Heart left ventricle (tissue), 16 donors: ENCODE data around the gene JHY. TPM values are rescaled to one million over a fixed set of nuclear protein-coding genes. Genes with fewer than 3 reads are reported as not detected.

Experiments used
- ATAC-seq, 4 donors: fragments of 200-7000 bp; cut with Tn5 transposase; one replicate each; pipeline ENCODE4 v1.9.1; 2020 to 2022; ENCODE audit warnings: moderate library complexity in 4 of 4, mild to moderate bottlenecking in 3 of 4, moderate number of reproducible peaks in 1 of 4
- DNase-seq, 5 donors: peaks; one replicate each; pipeline ENCODE4 v3.0.0-alpha.2; 2020
- H3K27ac ChIP-seq, 12 donors: fragments of 200-600 bp; sonication (generic) in 4 of 12; one replicate each; pipeline versions ENCODE4 v1.5.0 to v1.8.0; 2016 to 2022; ENCODE audit warnings: mild to moderate bottlenecking in 2 of 12
- H3K27me3 ChIP-seq, 9 donors: fragments of 200-600 bp; sonication (generic) in 2 of 9; one replicate each; pipeline versions ENCODE4 v1.5.1 to v1.8.0; 2016 to 2022; ENCODE audit warnings: mild to moderate bottlenecking in 3 of 9
- H3K36me3 ChIP-seq, 9 donors: fragments of 200-600 bp; sonication (generic) in 2 of 9; one replicate each; pipeline versions ENCODE4 v1.5.0 to v1.8.0; 2018 to 2022; ENCODE audit warnings: mild to moderate bottlenecking in 2 of 9
- H3K4me1 ChIP-seq, 12 donors: fragments of 200-600 bp; sonication (generic) in 4 of 12; one replicate each; pipeline versions ENCODE4 v1.5.0 to v1.8.0; 2016 to 2022; ENCODE audit warnings: mild to moderate bottlenecking in 3 of 12
- H3K4me3 ChIP-seq, 12 donors: fragments of 200-600 bp; sonication (generic) in 4 of 12; one replicate each; pipeline versions ENCODE4 v1.5.0 to v1.8.0; 2017 to 2022; ENCODE audit warnings: mild to moderate bottlenecking in 9 of 12, moderate library complexity in 4 of 12
- H3K9me3 ChIP-seq, 12 donors: fragments of 200-600 bp; sonication (generic) in 4 of 12; one replicate each; pipeline versions ENCODE4 v1.5.0 to v1.8.0; 2016 to 2022; ENCODE audit warnings: mild to moderate bottlenecking in 1 of 12
- POLR2A ChIP-seq, 2 donors: fragments of 450-650 bp; IDR thresholded peaks; one replicate each; pipeline ENCODE4 v1.6.1; 2017; ENCODE audit warnings: antibody characterized with exemption in 2 of 2, mild to moderate bottlenecking in 2 of 2, moderate library complexity in 2 of 2
- WGBS, 4 donors: extraction: QIAGEN DNeasy Blood & Tissue Kit in 2 of 4; methylation state at CpG; one replicate each; pipeline versions ENCODE4 v1.1.5 to v1.1.7; 2013 to 2018; 5-methylcytosine and 5-hydroxymethylcytosine counted together
- intact Hi-C, 10 donors: fragments of 100-400 bp; cut with DNase I; formaldehyde crosslinking; loops; one replicate each; pipeline versions ENCODE4 v1.11.1 to v1.14.2; 2022
- polyA plus RNA-seq, 2 donors: library from polyadenylated mRNA; stranded (reverse); fragments of 200-250 nt; gene quantifications; one replicate each; pipeline ENCODE4 v1.2.3, GENCODE V29; 2013
- total RNA-seq, 9 donors: library from RNA; depleted of rRNA in 2 of 9; stranded (reverse); fragments of >200 nt in 2 of 9; fragmentation: NEBNext Ultra II Directional in 3 of 9; extraction: Animal tissue kit (Norgen Biotek cat#: 25700) in 3 of 9; gene quantifications; one replicate each; pipeline versions ENCODE4 v1.1.0 to v1.2.4, GENCODE V29; 2016 to 2023
- TF ChIP-seq, protein P1 (sequence below), 12 donors: fragments of 200-600 bp; sonication (generic) in 4 of 12; IDR thresholded peaks; one replicate each; pipeline versions ENCODE4 v1.5.0 to v1.8.0; 2018 to 2022; ENCODE audit warnings: antibody characterized with exemption in 12 of 12, mild to moderate bottlenecking in 5 of 12
- donor health status: ischemic (EF 13 %, LVEDD 7.1; RV severe dilation, severe dysfunction).
- donor health status: healthy with polysubstance abuse.
- donor health status: DM: no; HTN: yes; CAD: no.
- donor health status: DM: no; HTN: no; CAD: no.
- donor health status: ischemic (EF 25% LVEDD 6.9; RV normal size, moderate dysfunction).
- donor health status: ischemic (EF 25% LVEDD 5.7; RV mildly dilated, moderate dysfunction).
- donor health status: healthy.
- donor health status: DM: yes; HTN: yes; CAD: no.
- donor health status: ischemic (EF 35%, LVEDD 5.7; RV mildly dilated, moderate dysfunction).
- donor health status: nonischemic (EF 11% LVEDD 7.7; RV severe dilation, severe dysfunction).
- donor health status: DM: yes; HTN: yes; CAD: no.
- donor health status: PGD.
- donor health status: ischemic (EF 29% LVEDD 5.4; RV normal size, mild dysfunction).
- donor health status: nonischemic (EF 23%, LVEDD 6.1; RV moderate dilation, normal function).

JHY gene
- total and polyA plus RNA-seq, 11 donors, result 0.50 to 2.3 (median 0.93) TPM

DNA sequence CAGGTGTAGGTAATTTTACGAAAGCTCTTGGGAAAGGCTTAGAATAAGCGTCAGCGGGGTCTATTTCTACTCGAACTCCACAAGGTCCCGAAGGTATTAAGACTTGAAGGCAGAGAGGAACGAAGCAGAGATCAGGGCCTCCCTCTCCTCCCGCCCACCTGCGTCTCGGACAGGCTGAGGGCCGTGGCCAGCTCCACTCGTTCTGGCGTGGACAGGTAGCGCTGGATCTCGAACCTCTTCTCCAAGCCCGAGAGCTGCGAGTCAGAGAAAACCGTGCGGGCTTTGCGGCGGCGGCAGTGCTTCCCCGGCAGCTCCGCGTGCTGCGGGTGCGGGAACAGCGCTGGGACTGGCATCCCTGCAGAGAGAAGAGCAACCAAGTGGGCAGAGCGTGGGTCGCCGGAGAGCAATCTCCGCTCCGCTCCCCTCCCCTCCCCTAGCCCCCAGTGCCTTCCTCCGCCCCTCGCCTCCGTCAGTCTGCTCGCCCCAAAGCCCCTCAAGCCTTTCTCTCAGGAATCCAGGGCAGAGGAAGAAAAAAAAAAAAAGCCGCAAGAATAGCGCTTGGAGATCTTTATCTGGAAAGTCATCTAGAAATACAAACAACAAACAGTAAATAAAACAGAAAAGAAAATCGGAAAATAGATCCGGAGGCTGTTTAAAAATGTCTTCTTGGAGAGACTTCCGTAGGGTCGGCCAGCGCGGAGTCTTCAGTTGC, 96.7 kb downstream of the JHY start:
- Histone ChIP-seq H3K4me1 (peaks cover 0 to 30% (median 7%) of the 10 kb centered on the region in 12 donors), H3K9me3 (no peaks in the 10 kb centered on the region), H3K27me3 (peaks cover 58 to 100% (median 98%) of the 10 kb centered on the region in 9 donors), H3K36me3 (no peaks in the 10 kb centered on the region), H3K4me3 (no peak overlapping the region), H3K27ac (no peak overlapping the region)
- DNase-seq (no peak), ATAC-seq (no peak)
- TF ChIP-seq, protein P1, sequence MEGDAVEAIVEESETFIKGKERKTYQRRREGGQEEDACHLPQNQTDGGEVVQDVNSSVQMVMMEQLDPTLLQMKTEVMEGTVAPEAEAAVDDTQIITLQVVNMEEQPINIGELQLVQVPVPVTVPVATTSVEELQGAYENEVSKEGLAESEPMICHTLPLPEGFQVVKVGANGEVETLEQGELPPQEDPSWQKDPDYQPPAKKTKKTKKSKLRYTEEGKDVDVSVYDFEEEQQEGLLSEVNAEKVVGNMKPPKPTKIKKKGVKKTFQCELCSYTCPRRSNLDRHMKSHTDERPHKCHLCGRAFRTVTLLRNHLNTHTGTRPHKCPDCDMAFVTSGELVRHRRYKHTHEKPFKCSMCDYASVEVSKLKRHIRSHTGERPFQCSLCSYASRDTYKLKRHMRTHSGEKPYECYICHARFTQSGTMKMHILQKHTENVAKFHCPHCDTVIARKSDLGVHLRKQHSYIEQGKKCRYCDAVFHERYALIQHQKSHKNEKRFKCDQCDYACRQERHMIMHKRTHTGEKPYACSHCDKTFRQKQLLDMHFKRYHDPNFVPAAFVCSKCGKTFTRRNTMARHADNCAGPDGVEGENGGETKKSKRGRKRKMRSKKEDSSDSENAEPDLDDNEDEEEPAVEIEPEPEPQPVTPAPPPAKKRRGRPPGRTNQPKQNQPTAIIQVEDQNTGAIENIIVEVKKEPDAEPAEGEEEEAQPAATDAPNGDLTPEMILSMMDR (IDR thresholded peaks at IDR 0.05), result no peak
- TF ChIP-seq POLR2A (IDR thresholded peaks at IDR 0.05), result no peak
- 4 to 5% (median 4%) methylated on average over 39 to 44 of the region's 44 CpGs for WGBS, 4 donors
- intact Hi-C loops, result no loop called here

DNA sequence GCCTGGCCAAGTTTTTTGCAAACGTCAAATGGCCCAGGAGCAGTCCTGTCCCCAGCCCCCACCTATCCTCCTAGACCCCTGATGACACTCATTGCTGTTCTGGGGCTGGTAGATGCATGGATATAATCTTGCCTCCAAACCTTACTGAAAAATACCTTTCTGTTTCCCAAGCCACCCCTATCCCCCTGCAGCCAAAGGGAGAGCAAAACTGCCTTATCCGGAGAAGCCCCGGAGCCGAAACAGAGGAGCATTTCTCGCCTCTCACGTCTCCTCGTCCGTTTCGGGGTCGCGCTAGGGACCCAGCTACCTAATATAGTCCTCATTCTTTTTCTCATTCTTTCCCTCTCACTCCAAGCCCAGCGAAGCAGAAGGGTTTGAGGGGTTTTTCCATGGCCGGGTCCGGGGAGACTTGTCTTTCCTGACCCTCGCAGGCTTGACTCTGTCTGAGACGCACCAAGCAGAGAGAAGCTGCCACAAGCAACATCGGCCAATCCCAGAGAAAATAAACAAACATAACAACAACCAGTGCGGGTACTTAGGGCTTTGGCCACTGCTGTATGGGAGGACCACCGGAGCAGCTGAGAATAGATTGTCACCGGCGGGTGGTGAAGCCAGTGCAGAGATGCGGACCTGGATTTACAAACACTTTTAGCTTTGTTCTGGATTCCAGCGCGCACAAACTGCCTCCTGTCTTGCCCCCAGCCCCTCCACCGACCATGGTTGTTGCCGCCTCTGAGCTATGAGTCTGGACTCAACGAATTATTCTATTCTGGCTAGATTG, 97.4 kb downstream of the JHY start:
- H3K4me1 ChIP-seq, result peaks cover 0 to 37% (median 14%) of the 10 kb centered on the region in 12 donors
- TF ChIP-seq, protein P1 (IDR thresholded peaks at IDR 0.05), result no peak
- TF ChIP-seq POLR2A (IDR thresholded peaks at IDR 0.05), result no peak
- H3K36me3 ChIP-seq, result no peaks in the 10 kb centered on the region
- H3K27ac ChIP-seq, result no peak overlapping the region
- intact Hi-C loops, result no loop called here
- peaks cover 58 to 100% (median 98%) of the 10 kb centered on the region in 9 donors for H3K27me3 ChIP-seq
- 2 to 6% (median 4%) methylated on average over 27 of the region's 27 CpGs for WGBS, 4 donors
- no peak overlapping the region for H3K4me3 ChIP-seq
- no peaks in the 10 kb centered on the region for H3K9me3 ChIP-seq
- ATAC-seq (no peak), DNase-seq (no peak)

DNA sequence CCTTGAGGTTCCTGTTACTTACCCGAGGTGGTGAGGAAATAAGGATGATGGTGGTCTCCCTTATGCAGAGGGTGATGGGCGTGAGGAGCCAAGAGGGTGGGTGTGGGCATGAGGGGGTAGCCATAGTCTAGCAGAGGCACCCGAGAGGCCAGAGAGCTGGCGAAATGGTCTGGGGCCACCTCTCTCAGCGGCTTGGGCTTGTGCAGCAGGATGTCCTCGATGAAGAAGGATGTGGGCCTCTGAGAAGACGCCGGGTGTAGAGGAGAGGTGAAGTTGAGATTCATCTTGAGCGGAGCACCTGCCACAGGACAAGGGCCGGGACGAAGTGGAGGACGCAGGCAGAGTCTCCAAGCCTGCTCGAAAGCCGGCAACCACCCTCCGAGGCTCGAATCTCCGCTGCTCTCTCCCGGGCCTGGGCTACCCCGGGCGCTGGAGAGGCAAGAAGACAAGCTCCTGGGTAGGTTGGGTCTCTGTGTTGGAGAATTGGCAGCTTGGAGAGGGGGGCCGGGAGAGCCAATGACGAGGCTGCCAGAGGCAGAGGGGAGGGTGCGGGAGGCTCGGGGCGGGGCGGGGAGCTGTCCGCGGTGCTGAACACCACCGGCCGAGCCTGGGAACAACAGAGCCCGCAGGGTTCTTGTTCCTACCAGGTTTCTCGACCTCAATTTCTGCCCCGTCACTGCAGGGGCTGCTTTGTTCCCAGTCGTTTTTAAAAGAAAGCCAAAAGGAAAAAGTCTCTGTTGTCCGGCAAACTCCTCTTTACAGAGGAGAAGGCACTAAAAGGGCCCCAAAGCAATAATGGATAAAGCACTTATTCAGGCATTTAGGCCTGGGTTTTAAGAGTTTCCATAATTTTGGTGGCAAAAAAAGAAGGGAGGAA, 99.1 kb downstream of the JHY start, which contains the start of gene BSX:
Gene BSX, minus strand, starts transcription at position 447 of the 877 bp plus-strand sequence. Its CDS starts 163 bp downstream, at position 284.
- H3K4me1 ChIP-seq, result peaks cover 0 to 33% (median 14%) of the 10 kb centered on the region in 12 donors
- no peak within 1 kb of the TSS for H3K27ac ChIP-seq
- TF ChIP-seq POLR2A (IDR thresholded peaks at IDR 0.05), result no peak
- TF ChIP-seq, protein P1 (IDR thresholded peaks at IDR 0.05), result no peak
- ATAC-seq, result peak; percentile 71 to 91 (median 89)
- 5 to 10% (median 7%) methylated on average over 26 to 35 of the region's 35 CpGs for WGBS, 4 donors
- H3K4me3 ChIP-seq, result no peak within 1 kb of the TSS
- DNase-seq, result peak; percentile 33 to 72 (median 47)
- H3K27me3 ChIP-seq, result peaks cover 58 to 100% (median 99%) of the 10 kb centered on the region in 9 donors
- H3K36me3 ChIP-seq, result no peaks in the 10 kb centered on the region
- H3K9me3 ChIP-seq, result no peaks in the 10 kb centered on the region
- intact Hi-C loops, result no loop called here
